Endothelial cell of hepatic sinusoid (primary cell): ENCODE data around the gene CHAMP1.
"Not testable (repeated sequence)": the region's sequence is repeated elsewhere in the genome, so short reads cannot be mapped to it uniquely, and the experiment has no call there.

Source experiments
- in situ Hi-C: cut with HindIII; loops from 2 replicates; pipeline ENCODE4 v1.10.0; 2017; ENCODE audit warnings: low sequenced_read_pairs

Gene CHAMP1

GRCh38 chr13:114328595-114328994, 14.3 kb downstream of the CHAMP1 start:
- in situ Hi-C loops = no loop called here

DNA sequence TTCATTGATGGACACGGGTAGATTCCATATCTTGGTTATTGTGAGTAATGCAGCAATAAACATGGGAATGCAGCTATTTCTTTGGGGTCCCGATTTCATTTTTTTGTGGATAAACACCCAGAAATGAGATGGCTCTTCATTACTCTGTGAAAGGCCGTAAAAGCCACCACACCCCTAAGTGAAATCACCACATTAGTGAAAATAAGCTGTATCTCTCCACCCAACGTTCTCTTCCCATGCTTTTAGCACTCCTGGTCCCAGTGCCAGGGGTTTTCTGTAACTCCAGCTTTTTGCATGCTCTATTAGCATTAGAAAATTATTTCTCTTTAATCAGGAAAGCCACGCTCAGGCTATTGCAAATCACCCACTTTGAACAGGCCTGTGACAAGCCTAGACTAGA, 15.8 kb downstream of the CHAMP1 start:
- in situ Hi-C loops = no loop called here

DNA sequence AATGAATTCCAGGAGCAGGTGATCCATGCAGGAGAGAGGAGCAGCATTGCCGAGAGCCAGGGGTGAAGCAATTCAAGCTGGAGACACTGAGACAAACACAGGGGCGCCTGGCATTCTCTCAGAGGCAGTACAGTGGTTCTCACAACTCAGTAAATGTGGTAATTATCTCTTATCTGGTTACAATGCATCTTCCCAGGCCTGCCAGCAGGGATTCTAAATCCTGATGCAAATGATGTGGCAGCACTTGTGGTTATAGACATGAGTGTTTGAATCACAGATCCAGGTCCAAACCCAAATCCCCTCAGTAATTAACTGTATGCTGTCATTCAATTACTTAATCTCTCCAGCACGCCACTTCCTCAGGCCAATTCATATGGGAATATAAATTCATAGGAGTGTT, 19.6 kb downstream of the CHAMP1 start:
- in situ Hi-C loops = not testable (repeated sequence)

GRCh38 chr13:114334305-114335053, 20.2 kb downstream of the CHAMP1 start:
- in situ Hi-C loops = no loop called here

GRCh38 chr13:114336457-114336856, 22.2 kb downstream of the CHAMP1 start:
- in situ Hi-C loops = not testable (repeated sequence)

DNA sequence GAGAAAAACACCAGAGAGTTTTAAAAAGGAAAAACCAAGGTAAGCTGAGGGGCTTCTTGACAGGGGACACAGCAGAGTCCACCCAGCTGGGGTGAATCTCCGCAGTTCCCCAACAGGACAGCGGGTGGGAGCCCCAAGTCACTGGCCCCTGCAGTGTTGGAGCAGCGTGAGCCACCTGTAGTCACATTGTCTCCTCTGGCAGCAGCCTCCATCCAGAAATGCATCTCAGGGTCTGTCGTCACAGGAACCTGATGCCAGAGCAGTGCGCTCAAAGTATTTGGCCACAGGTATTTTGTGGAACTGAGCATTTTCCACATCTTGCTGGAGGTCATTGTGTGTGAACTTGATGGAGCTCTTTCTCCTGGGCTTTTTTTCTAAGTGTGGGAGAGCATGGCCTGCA, 24.7 kb downstream of the CHAMP1 start:
- in situ Hi-C loops = no loop called here

GRCh38 chr13:114339857-114340534, 25.7 kb downstream of the CHAMP1 start:
- in situ Hi-C loops = no loop called here

DNA sequence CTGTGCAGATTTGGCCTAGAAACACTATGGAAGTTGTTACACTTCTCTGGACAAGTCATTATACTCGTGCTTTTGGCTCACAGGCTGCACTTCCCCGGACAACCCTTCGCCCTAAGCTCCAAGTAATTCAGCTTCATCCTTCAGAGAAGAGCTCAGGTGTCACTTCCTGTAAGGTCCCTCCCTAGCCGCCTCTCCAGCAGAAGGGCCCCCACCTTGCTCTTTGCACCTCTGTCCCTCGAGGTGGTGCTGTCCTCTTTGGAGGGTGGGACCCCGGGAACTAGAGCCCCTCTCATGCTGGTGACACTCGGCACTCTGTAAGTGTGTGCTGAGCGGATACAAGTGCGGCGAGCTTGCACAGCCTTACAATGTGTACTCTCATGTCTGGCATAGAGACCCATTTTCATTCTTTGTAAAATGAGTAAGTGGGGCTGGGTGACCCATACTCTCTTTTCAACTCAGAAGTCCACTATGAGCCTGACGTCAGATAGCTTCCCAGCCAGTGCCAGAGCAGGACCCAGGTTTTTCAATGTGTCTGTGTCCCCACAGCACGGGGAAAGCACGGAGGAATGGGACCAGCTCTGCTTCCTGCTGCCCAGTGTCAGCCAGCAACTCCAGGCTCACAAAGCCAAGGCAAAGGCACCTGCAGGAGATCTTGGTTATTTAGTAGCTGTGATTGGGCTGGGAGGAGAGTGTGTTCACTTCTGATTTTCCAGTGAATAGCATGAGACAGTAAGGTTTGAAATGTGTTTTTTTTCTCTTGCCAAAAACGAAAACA, 26.9 kb downstream of the CHAMP1 start:
- in situ Hi-C loops = no loop called here

- in situ Hi-C loops = not testable (repeated sequence)
Observed at GRCh38 chr13:114347256-114347655, 33.0 kb downstream of the CHAMP1 start.

DNA sequence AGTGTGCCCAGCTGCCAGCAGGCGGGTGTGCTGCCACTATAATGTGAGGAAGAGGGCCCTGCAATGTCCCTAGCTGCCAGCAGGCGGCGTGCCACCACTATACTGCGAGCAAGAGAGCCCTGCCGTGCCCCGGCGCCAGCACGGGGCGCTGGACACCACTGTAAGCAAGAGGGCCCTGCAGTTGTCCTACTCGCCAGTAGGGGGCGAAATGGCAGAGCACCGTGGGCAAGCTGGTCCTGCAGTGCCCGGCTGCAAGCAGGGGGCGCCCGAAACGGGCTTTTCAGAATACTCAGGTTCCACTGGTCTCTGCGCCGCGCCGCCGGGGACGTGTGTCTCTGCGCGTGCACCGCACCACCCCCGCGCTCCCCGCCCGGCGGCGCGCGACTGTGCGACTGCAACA, 38.5 kb downstream of the CHAMP1 start:
- in situ Hi-C loops = not testable (repeated sequence)

DNA sequence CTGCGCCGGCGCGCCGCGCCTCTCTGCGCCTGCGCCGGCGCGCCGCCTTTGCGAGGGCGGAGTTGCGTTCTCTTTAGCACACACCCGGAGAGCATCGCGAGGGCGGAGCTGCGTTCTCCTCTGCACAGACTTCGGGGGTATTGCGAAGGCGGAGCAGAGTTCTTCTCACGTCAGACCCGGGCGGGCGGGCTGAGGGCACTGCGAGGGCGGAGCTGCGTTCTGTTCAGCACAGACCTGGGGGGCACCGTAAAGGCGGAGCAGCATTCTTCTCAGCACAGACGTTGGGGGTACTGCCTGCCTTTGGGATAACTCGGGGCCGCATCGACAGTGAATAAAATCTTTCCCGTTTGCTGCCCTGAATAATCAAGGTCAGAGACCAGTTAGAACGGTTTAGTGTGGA, 39.1 kb downstream of the CHAMP1 start:
- in situ Hi-C loops = not testable (repeated sequence)
